Kidney (tissue), 14 donors: ENCODE data around the gene PLAAT1. TPM values are rescaled to one million over a fixed set of nuclear protein-coding genes. Genes with fewer than 3 reads are reported as not detected.

Source experiments
- DNase-seq, 5 donors: peaks; one replicate each; pipeline ENCODE4 v3.0.0-alpha.2; 2013 to 2020
- FAIRE-seq: peaks from 2 replicates; lab custom pipeline; 2012; peaks lifted over from hg19 to GRCh38; lab: Jason Lieb, UNC
- H3K27ac ChIP-seq, 2 donors: one replicate each; pipeline ENCODE4 v1.7.0; 2013; ENCODE audit warnings: low read depth in 2 of 2, low read length in 2 of 2, inconsistent platforms in 1 of 2
- H3K27me3 ChIP-seq: one replicate; pipeline ENCODE4 v1.7.1; 2013; ENCODE audit warnings: low read length, inconsistent platforms; ENCODE audit not compliant: control insufficient read depth, insufficient read depth
- H3K36me3 ChIP-seq, 3 donors: one replicate each; pipeline versions ENCODE4 v1.7.0 to v1.7.1; 2013; ENCODE audit warnings: low read length in 3 of 3, control low read depth in 1 of 3, inconsistent platforms in 1 of 3; ENCODE audit not compliant: insufficient read depth in 3 of 3, control insufficient read depth in 2 of 3
- H3K4me1 ChIP-seq, 3 donors: one replicate each; pipeline versions ENCODE4 v1.7.0 to v1.7.1; 2013; ENCODE audit warnings: low read length in 3 of 3, inconsistent platforms in 1 of 3, low read depth in 1 of 3; ENCODE audit not compliant: control insufficient read depth in 2 of 3, insufficient read depth in 2 of 3
- H3K4me3 ChIP-seq, 3 donors: one replicate each; pipeline versions ENCODE4 v1.7.0 to v1.8.1; 2013; ENCODE audit warnings: low read length in 3 of 3, control low read depth in 1 of 3, inconsistent platforms in 1 of 3
- H3K9ac ChIP-seq, 3 donors: one replicate each; pipeline versions ENCODE4 v1.7.0 to v1.7.1; 2013; ENCODE audit warnings: low read length in 3 of 3, control low read depth in 1 of 3, inconsistent platforms in 1 of 3
- H3K9me3 ChIP-seq, 3 donors: one replicate each; pipeline versions ENCODE4 v1.7.0 to v1.7.1; 2013; ENCODE audit warnings: low read length in 3 of 3, control low read depth in 1 of 3, inconsistent platforms in 1 of 3; ENCODE audit not compliant: control insufficient read depth in 2 of 3, insufficient read depth in 1 of 3
- intact Hi-C: fragments of 100-400 bp; cut with DNase I; formaldehyde crosslinking; loops from one replicate; pipeline ENCODE4 v1.11.1; 2022
- polyA plus RNA-seq: library from polyadenylated mRNA; stranded (reverse); fragments of 350-450 nt; fragmentation: Illumina TruSeq; extraction: RNeasy Lipid Tissue Mini Kit (QIAGEN cat#74804); gene quantifications from one replicate; pipeline ENCODE4 v1.2.3, GENCODE V29; 2014; ENCODE audit warnings: low read depth, low replicate concordance; ENCODE audit not compliant: insufficient read depth
- total RNA-seq: library from RNA; stranded (reverse); fragmentation: NEBNext Ultra II Directional; extraction: Animal tissue kit (Norgen Biotek cat#: 25700); gene quantifications from one replicate; pipeline ENCODE4 v1.2.1, GENCODE V29; 2021
- TF ChIP-seq, protein P1 (sequence below): IDR thresholded peaks from 3 replicates; pipeline ENCODE4 v1.5.1; 2012; ENCODE audit warnings: mild to moderate bottlenecking, moderate library complexity, borderline replicate concordance; ENCODE audit not compliant: insufficient read depth; ENCODE audit errors: extremely low read depth
- donor health status: control.
- donor health status: control.
- donor health status: control.
- donor health status: control.
- donor health status: control.
- donor health status: DM: yes; HTN: yes; CAD: no.
- donor health status: Normal renal cell carcinoma (clear cell type).

Gene PLAAT1
- total and polyA plus RNA-seq, 2 donors from 2014 or later = 0.39 to 0.72 TPM

- no peaks in the 10 kb centered on the region for H3K36me3 ChIP-seq
- TF ChIP-seq, protein P1, sequence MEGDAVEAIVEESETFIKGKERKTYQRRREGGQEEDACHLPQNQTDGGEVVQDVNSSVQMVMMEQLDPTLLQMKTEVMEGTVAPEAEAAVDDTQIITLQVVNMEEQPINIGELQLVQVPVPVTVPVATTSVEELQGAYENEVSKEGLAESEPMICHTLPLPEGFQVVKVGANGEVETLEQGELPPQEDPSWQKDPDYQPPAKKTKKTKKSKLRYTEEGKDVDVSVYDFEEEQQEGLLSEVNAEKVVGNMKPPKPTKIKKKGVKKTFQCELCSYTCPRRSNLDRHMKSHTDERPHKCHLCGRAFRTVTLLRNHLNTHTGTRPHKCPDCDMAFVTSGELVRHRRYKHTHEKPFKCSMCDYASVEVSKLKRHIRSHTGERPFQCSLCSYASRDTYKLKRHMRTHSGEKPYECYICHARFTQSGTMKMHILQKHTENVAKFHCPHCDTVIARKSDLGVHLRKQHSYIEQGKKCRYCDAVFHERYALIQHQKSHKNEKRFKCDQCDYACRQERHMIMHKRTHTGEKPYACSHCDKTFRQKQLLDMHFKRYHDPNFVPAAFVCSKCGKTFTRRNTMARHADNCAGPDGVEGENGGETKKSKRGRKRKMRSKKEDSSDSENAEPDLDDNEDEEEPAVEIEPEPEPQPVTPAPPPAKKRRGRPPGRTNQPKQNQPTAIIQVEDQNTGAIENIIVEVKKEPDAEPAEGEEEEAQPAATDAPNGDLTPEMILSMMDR = no peak
- no peak overlapping the region for H3K27ac ChIP-seq
- no peaks in the 10 kb centered on the region for H3K4me1 ChIP-seq
- DNase-seq (no peak), FAIRE-seq (no peak)
- H3K4me3 ChIP-seq = no peak overlapping the region
- H3K27me3 ChIP-seq = no peaks in the 10 kb centered on the region
- H3K9ac ChIP-seq = no peak overlapping the region
- H3K9me3 ChIP-seq = no peaks in the 10 kb centered on the region
- intact Hi-C loops = no loop called here
Measured at GRCh38 chr3:193230610-193231009, 10.4 kb upstream of the PLAAT1 start.

DNA sequence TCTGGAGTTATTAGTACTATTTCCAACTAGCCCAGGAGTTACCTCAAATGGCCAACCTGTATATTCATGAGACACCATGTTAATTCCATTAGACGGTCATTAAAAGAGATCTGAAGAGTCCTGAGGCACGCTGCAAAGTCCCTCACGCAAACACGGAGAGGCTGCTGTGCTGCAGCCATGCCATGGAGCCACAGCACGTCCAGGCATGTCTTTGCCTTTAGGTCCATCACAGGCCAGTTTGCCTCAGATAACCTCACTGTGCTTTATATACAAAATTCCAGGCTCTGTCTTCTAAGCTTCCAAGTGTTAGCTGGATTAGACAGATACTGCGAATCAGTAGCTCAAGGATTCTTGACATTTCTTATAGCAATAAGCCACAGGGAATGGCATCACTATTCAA is 9.8 kb upstream of the PLAAT1 start:
- no peak overlapping the region for H3K4me3 ChIP-seq
- DNase-seq (no peak), FAIRE-seq (no peak)
- intact Hi-C loops = no loop called here
- H3K4me1 ChIP-seq = no peaks in the 10 kb centered on the region
- no peak overlapping the region for H3K9ac ChIP-seq
- TF ChIP-seq, protein P1 = no peak
- no peak overlapping the region for H3K27ac ChIP-seq
- H3K36me3 ChIP-seq = no peaks in the 10 kb centered on the region
- H3K27me3 ChIP-seq = no peaks in the 10 kb centered on the region
- no peaks in the 10 kb centered on the region for H3K9me3 ChIP-seq

GRCh38 chr3:193236599-193236998 is 4.4 kb upstream of the PLAAT1 start:
- FAIRE-seq (no peak), DNase-seq (no peak)
- intact Hi-C loops = no loop called here
- Histone ChIP-seq H3K9ac (no peak overlapping the region), H3K27ac (no peak overlapping the region), H3K4me1 (no peaks in the 10 kb centered on the region), H3K9me3 (no peaks in the 10 kb centered on the region), H3K27me3 (no peaks in the 10 kb centered on the region), H3K36me3 (no peaks in the 10 kb centered on the region), H3K4me3 (no peak overlapping the region)
- TF ChIP-seq, protein P1 = no peak

DNA sequence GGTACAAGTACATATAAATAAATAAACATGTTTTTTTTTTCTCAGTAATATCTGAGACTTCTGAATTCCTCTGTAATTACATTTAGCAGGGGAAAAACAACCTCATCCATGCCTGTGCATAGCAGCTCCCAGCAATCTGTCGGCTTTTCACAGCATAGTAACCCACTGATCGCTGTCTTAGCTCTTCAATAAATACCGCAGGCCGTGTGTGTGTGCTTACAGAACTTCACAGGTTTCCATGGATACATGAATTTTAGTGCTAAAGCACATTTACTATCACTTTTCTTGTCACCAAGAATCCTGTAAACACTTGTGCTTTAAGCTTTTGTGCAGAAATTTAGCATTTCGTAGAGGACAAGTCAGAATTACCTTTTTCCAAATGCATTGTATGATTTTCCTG is 4.0 kb upstream of the PLAAT1 start:
- TF ChIP-seq, protein P1 = no peak
- DNase-seq = no peak

More for the DNA sequence above, 4.0 kb upstream of the PLAAT1 start:
- Histone ChIP-seq H3K36me3 (no peaks in the 10 kb centered on the region), H3K4me3 (no peak overlapping the region), H3K9me3 (no peaks in the 10 kb centered on the region), H3K27ac (no peak overlapping the region), H3K4me1 (no peaks in the 10 kb centered on the region), H3K9ac (no peak overlapping the region), H3K27me3 (no peaks in the 10 kb centered on the region)
- intact Hi-C loops = no loop called here
- no peak for FAIRE-seq
